GM10248 (cell line): Measurements from ENCODE around the gene DNM3.
A peak's percentile ranks its signal among the peaks of the same experiment; 100 is the strongest.

Experiments
- CTCF ChIA-PET: fragments of 300-600 bp; sonication (Branson Sonifier 250); formaldehyde crosslinking; extraction: SDS; loops from one replicate; lab custom pipeline; 2021; ENCODE audit warnings: antibody characterized with exemption; lab: Yijun Ruan, JAX
- POLR2A ChIA-PET: fragments of 350-650 bp; sonication (Branson Sonifier 250); formaldehyde crosslinking; extraction: SDS; loops from one replicate; lab custom pipeline; 2020; ENCODE audit warnings: antibody characterized with exemption; lab: Yijun Ruan, JAX
- DNase-seq: peaks from one replicate; pipeline ENCODE4 v3.0.0; 2012; ENCODE audit errors: extremely low spot score
- TF ChIP-seq, protein P1 (sequence below): IDR thresholded peaks from 2 replicates; pipeline ENCODE4 v1.5.1; 2012; ENCODE audit warnings: mild to moderate bottlenecking, low read depth; ENCODE audit errors: extremely low read depth, missing control alignments, control extremely low read depth

DNM3 gene

DNA sequence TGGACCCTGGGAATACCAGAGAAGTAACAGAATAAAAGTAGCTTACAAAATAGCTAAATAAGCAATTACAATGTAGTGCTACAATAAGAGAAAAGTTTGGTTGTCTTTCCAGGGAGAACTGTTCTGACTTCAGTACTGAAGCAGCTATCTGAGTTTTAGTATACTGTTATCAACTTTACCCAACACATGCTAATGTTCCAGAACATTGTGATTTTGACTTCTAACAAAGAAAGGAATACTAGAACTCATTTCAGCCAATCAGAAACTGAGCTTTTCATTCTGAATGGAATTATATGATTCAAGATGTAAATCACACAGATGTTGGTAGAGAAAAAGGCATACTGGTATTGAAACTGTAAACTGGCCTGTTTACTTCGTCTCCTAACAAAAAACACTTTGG lies 579.1 kb downstream of the DNM3 start, which contains the start of gene C1orf105:
TSS of gene C1orf105 (plus strand) at position 301 of the 400 bp plus-strand sequence. CDS start 201 bp downstream, outside the sequence.
- ChIA-PET POLR2A (no interaction called here), CTCF (interaction anchor here (1.3 to 1.9 kb wide), 2 partner anchors 9 to 17 kb away, joined by 4 to 6 read pairs; no protein-coding TSS in a partner anchor)
- no peak for DNase-seq
- TF ChIP-seq, protein P1, sequence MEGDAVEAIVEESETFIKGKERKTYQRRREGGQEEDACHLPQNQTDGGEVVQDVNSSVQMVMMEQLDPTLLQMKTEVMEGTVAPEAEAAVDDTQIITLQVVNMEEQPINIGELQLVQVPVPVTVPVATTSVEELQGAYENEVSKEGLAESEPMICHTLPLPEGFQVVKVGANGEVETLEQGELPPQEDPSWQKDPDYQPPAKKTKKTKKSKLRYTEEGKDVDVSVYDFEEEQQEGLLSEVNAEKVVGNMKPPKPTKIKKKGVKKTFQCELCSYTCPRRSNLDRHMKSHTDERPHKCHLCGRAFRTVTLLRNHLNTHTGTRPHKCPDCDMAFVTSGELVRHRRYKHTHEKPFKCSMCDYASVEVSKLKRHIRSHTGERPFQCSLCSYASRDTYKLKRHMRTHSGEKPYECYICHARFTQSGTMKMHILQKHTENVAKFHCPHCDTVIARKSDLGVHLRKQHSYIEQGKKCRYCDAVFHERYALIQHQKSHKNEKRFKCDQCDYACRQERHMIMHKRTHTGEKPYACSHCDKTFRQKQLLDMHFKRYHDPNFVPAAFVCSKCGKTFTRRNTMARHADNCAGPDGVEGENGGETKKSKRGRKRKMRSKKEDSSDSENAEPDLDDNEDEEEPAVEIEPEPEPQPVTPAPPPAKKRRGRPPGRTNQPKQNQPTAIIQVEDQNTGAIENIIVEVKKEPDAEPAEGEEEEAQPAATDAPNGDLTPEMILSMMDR = no peak

DNA sequence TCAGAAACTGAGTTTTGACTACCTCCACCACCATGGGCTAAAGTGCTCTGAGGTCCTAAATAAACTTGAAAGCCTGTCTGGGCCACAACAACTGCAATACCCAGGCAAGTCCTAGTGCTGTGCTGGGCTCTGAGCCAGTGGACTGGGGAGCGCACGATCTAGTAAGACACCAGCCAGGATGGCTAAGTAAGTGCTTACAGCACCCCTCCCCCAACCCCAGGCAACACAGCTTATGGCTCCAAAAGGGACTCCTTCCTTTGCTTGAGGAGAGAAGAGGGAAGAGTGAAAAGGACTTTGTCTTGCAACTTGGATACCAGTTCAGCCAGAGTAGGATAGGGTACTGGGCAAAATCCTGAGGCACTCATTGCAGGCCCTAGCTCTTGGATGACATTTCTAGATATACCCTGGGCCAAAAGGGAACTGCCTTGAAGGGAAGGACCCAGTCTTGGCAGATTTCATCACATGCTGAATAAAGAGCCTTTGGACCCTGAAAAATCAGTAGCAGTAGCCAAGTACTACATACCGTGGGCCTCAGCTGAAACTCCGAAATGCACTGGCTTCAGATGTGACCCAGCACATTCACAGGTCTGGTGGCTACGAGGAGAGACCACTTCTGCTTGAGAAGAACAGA lies 580.8 kb downstream of the DNM3 start:
- TF ChIP-seq, protein P1 = no peak
- no peak for DNase-seq
- POLR2A ChIA-PET = no interaction called here
- CTCF ChIA-PET = interaction anchor here (0.8 to 1.9 kb wide), 2 partner anchors 10 to 19 kb away, joined by 3 to 4 read pairs; no protein-coding TSS in a partner anchor

DNA sequence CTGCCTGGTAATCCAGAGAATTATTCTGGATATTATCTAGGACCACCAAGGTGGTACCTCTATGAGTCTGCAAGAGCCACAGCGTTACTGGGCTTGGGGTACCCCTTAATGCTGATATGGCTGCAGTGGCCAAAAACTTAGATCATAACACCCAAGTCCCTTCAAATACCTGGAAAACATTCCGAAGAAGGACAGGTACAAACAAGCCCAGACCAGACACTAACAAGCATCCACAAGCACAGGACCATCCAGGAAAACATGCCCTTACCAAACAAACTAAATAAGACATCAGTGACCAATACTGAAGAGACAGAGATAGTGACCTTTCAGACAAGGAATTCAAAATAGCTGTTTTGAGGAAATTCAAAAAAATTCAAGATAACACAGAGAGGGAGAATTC lies 582.0 kb downstream of the DNM3 start:
- no peak for DNase-seq
- TF ChIP-seq, protein P1 = no peak
- ChIA-PET POLR2A (no interaction called here), CTCF (no interaction called here)

DNA sequence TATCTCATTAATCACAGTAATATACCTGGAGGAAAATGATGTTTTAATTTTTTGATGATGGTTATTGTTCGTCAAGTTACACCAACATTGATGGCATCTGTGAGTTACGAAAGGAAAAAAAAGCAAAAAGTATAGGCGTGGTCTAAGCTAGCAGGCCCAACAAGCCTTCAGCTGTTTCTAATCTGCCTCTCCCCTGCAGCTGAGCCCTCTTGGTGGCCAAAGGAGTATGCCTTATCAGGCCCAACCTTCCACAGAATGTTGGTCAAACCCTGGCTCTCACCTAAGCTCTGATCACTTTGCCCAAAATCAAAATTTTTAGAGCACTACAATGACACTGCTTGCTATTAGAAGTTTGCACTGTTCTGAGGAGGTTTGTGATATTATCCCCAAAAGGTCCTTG lies 584.0 kb downstream of the DNM3 start:
- POLR2A ChIA-PET = no interaction called here
- CTCF ChIA-PET = interaction anchor here (1.7 kb wide), 1 partner anchor 423 kb away, joined by 4 read pairs; no protein-coding TSS in a partner anchor
- no peak for DNase-seq
- TF ChIP-seq, protein P1 = no peak

DNA sequence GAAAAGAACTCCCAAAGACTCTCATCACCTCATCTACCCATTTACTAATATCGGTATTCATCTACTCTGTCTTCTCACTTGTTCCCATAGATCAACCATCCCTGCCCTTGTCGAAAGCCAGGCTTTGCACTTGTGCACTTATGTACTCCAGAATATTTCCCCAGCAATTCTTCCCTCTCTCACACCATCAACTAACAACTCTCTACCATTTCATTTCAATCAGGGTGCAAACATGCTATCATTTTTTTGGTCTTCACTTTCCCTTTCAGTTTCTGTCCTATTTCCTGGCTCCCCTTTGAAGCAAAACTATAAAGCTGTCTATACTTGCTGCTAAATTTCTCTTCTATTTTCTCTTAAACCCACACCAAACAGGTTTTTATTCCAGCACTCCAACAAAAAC lies 585.9 kb downstream of the DNM3 start:
- POLR2A ChIA-PET = no interaction called here
- CTCF ChIA-PET = interaction anchor here (1.1 to 1.7 kb wide), 4 partner anchors 11 to 425 kb away, joined by 4 to 6 read pairs (median 4); no protein-coding TSS in a partner anchor
- no peak for DNase-seq
- TF ChIP-seq, protein P1 = no peak

DNA sequence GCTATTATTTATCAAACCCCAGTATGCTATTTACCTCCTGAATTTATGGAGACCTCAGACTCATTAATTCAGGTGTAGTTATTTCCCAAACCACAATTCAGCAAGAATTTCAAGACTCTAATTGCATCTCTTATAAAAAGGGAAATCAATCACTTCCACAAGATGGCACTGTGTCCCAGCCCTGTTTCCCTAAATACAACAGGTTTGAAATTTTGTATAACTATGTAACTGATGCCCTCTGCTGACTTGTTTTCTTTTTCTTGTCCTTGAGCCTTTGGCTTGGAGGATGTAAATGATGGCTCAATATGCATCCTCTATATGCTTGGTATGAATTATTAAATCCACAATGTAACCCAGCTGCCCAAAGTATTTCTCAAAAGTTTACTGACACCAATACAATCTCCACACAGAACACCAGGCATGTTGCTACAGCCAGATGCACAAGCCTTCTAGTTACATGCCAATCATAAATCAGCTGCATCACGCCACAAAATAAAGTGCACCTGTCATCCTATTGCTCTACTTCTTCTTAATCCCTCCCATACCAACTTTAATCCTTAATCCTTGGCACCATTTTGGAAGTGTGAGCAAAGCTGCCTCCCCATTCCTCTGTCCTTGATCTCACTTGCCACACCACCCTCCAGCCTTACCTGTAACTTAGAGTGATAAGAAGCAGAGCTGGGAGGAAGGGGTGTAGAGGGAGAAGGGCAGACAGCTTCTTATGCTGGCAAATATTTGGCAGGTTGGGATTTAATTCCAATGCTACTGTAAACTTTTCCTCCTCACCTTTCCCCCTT lies 588.2 kb downstream of the DNM3 start:
- TF ChIP-seq, protein P1 = peak; percentile 63
- ChIA-PET CTCF (interaction anchor here (0.9 to 1.7 kb wide), 4 partner anchors 9 to 290 kb away, joined by 3 to 6 read pairs (median 4); partner anchors contain the start of genes C1orf105 and PIGC), POLR2A (no interaction called here)
- DNase-seq = peak; percentile 33
